Calu3 (cell line): Measurements from ENCODE around the gene DCC. TPM values are rescaled to one million over a fixed set of nuclear protein-coding genes. Genes with fewer than 3 reads are reported as not detected.

Experiments used
- BruUV-seq: library from RNA; stranded (reverse); fragments of 400-500 nt; replicated peaks from 2 replicates; lab custom pipeline; 2021; lab: Mats Ljungman, UMichigan
- CTCF ChIA-PET: fragments of 300-600 bp; sonication (Branson Sonifier 250); formaldehyde crosslinking; loops from one replicate; lab custom pipeline; 2022; ENCODE audit warnings: antibody characterized with exemption; lab: Charles Lee
- DNase-seq: peaks from one replicate; pipeline ENCODE4 v3.0.0; 2022
- H3K27ac Mint-ChIP-seq: one replicate; pipeline ENCODE4 v1.8.0; 2022; ENCODE audit warnings: mixed read lengths; ENCODE audit not compliant: unreplicated experiment
- H3K27me3 Mint-ChIP-seq: one replicate; pipeline ENCODE4 v1.8.0; 2022; ENCODE audit warnings: mixed read lengths; ENCODE audit not compliant: unreplicated experiment
- H3K36me3 Mint-ChIP-seq: one replicate; pipeline ENCODE4 v1.8.0; 2022; ENCODE audit warnings: mild to moderate bottlenecking, moderate library complexity, mixed read lengths; ENCODE audit not compliant: insufficient read depth, unreplicated experiment
- H3K4me1 Mint-ChIP-seq: one replicate; pipeline ENCODE4 v1.8.0; 2022; ENCODE audit warnings: mild to moderate bottlenecking, low read depth, mixed read lengths; ENCODE audit not compliant: unreplicated experiment
- H3K4me3 Mint-ChIP-seq: one replicate; pipeline ENCODE4 v1.8.0; 2022; ENCODE audit warnings: mild to moderate bottlenecking, low read depth, moderate library complexity, mixed read lengths; ENCODE audit not compliant: unreplicated experiment
- H3K9me3 Mint-ChIP-seq: one replicate; pipeline ENCODE4 v1.8.0; 2022; ENCODE audit warnings: low read depth, mixed read lengths; ENCODE audit not compliant: unreplicated experiment
- intact Hi-C: fragments of 100-400 bp; cut with micrococcal nuclease; formaldehyde crosslinking; loops from one replicate; pipeline ENCODE4 v1.10.0; 2022; ENCODE audit not compliant: unreplicated experiment
- total RNA-seq: library from RNA; stranded (reverse); gene quantifications from 2 replicates; pipeline ENCODE4 v1.2.3, GENCODE V29; 2022
- TF ChIP-seq, protein P1 (sequence below): fragments of 200-600 bp; IDR thresholded peaks from one replicate; pipeline ENCODE4 v1.8.0; 2022; ENCODE audit warnings: antibody characterized with exemption; ENCODE audit not compliant: unreplicated experiment

The DCC gene
- total RNA-seq, 1 experiment from 2014 or later: not detected

DNA sequence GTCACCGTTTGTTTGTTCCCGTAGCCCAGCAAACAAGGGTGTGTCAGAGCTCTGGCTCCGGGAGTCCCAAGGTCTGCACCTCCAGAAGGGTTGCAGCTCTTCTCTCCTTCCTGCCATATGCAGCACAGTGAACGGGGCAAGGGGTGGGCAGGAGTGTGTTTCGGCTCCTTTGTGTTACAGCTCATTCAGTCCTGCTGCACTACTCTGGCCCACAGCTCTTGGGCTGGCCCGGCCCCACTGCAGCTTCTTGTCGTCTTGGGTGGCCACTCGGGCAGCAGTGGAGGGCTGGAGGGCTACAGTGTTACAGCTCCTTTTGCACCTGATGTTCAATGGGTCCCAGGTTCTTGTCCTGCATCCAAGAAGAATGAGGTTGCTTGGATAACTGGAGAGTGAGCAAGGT, 408.3 kb downstream of the DCC start:
- TF ChIP-seq, protein P1, sequence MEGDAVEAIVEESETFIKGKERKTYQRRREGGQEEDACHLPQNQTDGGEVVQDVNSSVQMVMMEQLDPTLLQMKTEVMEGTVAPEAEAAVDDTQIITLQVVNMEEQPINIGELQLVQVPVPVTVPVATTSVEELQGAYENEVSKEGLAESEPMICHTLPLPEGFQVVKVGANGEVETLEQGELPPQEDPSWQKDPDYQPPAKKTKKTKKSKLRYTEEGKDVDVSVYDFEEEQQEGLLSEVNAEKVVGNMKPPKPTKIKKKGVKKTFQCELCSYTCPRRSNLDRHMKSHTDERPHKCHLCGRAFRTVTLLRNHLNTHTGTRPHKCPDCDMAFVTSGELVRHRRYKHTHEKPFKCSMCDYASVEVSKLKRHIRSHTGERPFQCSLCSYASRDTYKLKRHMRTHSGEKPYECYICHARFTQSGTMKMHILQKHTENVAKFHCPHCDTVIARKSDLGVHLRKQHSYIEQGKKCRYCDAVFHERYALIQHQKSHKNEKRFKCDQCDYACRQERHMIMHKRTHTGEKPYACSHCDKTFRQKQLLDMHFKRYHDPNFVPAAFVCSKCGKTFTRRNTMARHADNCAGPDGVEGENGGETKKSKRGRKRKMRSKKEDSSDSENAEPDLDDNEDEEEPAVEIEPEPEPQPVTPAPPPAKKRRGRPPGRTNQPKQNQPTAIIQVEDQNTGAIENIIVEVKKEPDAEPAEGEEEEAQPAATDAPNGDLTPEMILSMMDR: no peak
- intact Hi-C loops: no loop called here
- no peaks in the 10 kb centered on the region for H3K27me3 Mint-ChIP-seq
- H3K4me3 Mint-ChIP-seq: no peak overlapping the region
- H3K4me1 Mint-ChIP-seq: no peaks in the 10 kb centered on the region
- no peak for DNase-seq
- no TSS peak for BruUV-seq
- peaks cover 2% of the 10 kb centered on the region for H3K9me3 Mint-ChIP-seq
- no peaks in the 10 kb centered on the region for H3K36me3 Mint-ChIP-seq
- H3K27ac Mint-ChIP-seq: no peak overlapping the region
- CTCF ChIA-PET: no interaction called here

DNA sequence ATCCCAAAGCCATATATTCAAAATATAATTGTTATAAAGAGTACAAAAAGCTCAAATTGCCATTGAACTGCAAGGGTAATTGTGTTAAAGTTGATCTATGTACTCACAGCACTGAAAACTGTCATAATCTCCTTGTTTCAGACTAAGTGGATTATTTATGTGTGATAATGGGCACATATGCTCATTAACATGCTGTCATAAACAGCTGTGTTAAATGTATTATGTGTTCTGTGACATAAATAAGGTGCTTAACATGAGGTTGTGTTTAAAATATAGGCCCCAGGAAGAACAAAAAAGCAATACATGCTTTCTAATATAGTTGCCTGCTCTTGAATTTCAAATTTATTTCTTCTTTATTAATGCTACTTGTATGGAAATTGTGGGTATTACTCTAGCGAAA, 409.5 kb downstream of the DCC start:
- DNase-seq: no peak
- Mint-ChIP-seq H3K36me3 (no peaks in the 10 kb centered on the region), H3K27ac (no peak overlapping the region), H3K9me3 (peaks cover 2% of the 10 kb centered on the region), H3K27me3 (no peaks in the 10 kb centered on the region), H3K4me3 (no peak overlapping the region), H3K4me1 (no peaks in the 10 kb centered on the region)
- CTCF ChIA-PET: no interaction called here
- BruUV-seq: no TSS peak
- intact Hi-C loops: no loop called here
- TF ChIP-seq, protein P1: no peak

DNA sequence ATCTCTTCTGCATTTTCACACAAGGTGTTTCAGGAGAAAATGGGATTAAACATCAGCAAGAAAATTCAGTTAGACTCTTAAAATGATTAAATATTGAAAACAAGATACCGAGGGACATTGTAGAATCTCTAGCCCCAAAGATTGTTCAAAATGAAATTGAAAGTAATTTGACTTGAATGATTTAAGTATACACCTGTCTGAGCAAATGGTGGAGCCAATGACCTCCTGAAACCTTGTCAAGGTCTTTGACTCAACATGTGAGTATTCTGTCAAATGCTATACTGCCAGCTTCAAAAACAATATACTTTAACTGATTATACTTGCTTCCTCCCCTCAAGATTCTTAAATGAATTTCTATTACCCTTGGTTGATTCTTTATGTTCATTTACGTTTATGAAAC, 411.0 kb downstream of the DCC start:
- peaks cover 2% of the 10 kb centered on the region for H3K9me3 Mint-ChIP-seq
- no peaks in the 10 kb centered on the region for H3K36me3 Mint-ChIP-seq
- no peaks in the 10 kb centered on the region for H3K27me3 Mint-ChIP-seq
- no peak for DNase-seq
- no peak overlapping the region for H3K4me3 Mint-ChIP-seq
- no peaks in the 10 kb centered on the region for H3K4me1 Mint-ChIP-seq
- intact Hi-C loops: no loop called here
- TF ChIP-seq, protein P1: no peak
- BruUV-seq: no TSS peak
- CTCF ChIA-PET: no interaction called here
- no peak overlapping the region for H3K27ac Mint-ChIP-seq

DNA sequence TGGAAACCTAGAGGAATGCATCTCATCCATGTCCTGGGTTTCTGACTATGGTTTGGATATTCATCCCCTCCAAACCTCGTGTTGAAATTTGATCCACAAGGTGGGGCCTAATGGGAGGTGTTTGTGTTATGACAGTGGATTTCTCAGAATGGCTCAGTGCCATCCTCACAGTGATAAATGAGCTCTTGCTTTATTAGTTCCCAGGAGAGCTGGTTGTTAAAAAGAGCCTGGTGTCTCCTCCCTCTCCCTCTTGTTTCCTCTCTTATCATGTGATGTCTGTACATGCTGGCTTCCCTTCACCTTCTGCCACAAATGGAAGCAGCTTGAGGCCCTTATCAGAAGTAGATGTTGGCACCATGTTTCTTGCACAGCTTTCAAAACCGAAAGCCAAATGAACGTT, 424.3 kb downstream of the DCC start:
- Mint-ChIP-seq H3K9me3 (peaks cover 12% of the 10 kb centered on the region), H3K36me3 (no peaks in the 10 kb centered on the region), H3K4me1 (no peaks in the 10 kb centered on the region), H3K27ac (no peak overlapping the region), H3K4me3 (no peak overlapping the region), H3K27me3 (no peaks in the 10 kb centered on the region)
- intact Hi-C loops: no loop called here
- no peak for DNase-seq
- TF ChIP-seq, protein P1: no peak
- no TSS peak for BruUV-seq
- CTCF ChIA-PET: no interaction called here
